HG03442 (cell line): ENCODE data around the gene YPEL2.
A peak's percentile ranks its signal among the peaks of the same experiment; 100 is the strongest.

Experiments
- ATAC-seq: cut with Tn5 transposase; IDR thresholded peaks from one replicate; pipeline ENCODE4 v1.9.1; 2021; ENCODE audit warnings: mild to moderate bottlenecking, moderate library complexity; ENCODE audit not compliant: unreplicated experiment

YPEL2 gene

GRCh38 chr17:59428916-59429485, 97.5 kb downstream of the YPEL2 start:
- ATAC-seq: no peak

- ATAC-seq: no peak
Measured at GRCh38 chr17:59431601-59432000, 100.1 kb downstream of the YPEL2 start.

- no peak for ATAC-seq
Measured at GRCh38 chr17:59432657-59433056, 101.2 kb downstream of the YPEL2 start.

GRCh38 chr17:59433586-59433985, 102.1 kb downstream of the YPEL2 start:
- ATAC-seq: no peak

GRCh38 chr17:59434429-59434828, 103.0 kb downstream of the YPEL2 start:
- ATAC-seq: no peak

- no peak for ATAC-seq
Measured at GRCh38 chr17:59435238-59435637, 103.8 kb downstream of the YPEL2 start.

GRCh38 chr17:59436900-59437299, 105.4 kb downstream of the YPEL2 start:
- ATAC-seq: no peak

- ATAC-seq: no peak
Measured at GRCh38 chr17:59437791-59438281, 106.4 kb downstream of the YPEL2 start.

GRCh38 chr17:59439262-59439661, 107.8 kb downstream of the YPEL2 start:
- no peak for ATAC-seq

- ATAC-seq: no peak
Measured at GRCh38 chr17:59439741-59440211, 108.3 kb downstream of the YPEL2 start.

- ATAC-seq: peak; percentile 59
Measured at GRCh38 chr17:59440757-59441463, 109.5 kb downstream of the YPEL2 start.

GRCh38 chr17:59441464-59442096, 110.1 kb downstream of the YPEL2 start:
- no peak for ATAC-seq

GRCh38 chr17:59443106-59443505, 111.7 kb downstream of the YPEL2 start:
- no peak for ATAC-seq
